Cardiac muscle cell (in vitro differentiated cells and primary cell): ENCODE data around the gene KSR1. TPM values are rescaled to one million over a fixed set of nuclear protein-coding genes. Genes with fewer than 3 reads are reported as not detected.

Experiments
- DNase-seq, 2 donors: peaks; one replicate each; pipeline versions ENCODE4 v3.0.0 to v3.0.0-alpha.2; 2010 to 2017; ENCODE audit warnings: low read depth in 1 of 2, low spot score in 1 of 2
- H3K27ac ChIP-seq: fragments of 200-600 bp; sonication (generic); 2 replicates; pipeline ENCODE4 v1.5.1; 2016
- H3K27me3 ChIP-seq: fragments of 200-600 bp; sonication (generic); 2 replicates; pipeline ENCODE4 v1.6.0; 2016; ENCODE audit warnings: control low read depth
- H3K36me3 ChIP-seq: fragments of 200-600 bp; sonication (generic); 2 replicates; pipeline ENCODE4 v1.5.1; 2016; ENCODE audit warnings: control low read depth
- H3K4me1 ChIP-seq: fragments of 200-600 bp; sonication (generic); 2 replicates; pipeline ENCODE4 v1.8.1; 2017; ENCODE audit warnings: low read depth, mild to moderate bottlenecking, mixed run types
- H3K4me3 ChIP-seq: fragments of 200-600 bp; sonication (generic); 2 replicates; pipeline ENCODE4 v1.5.1; 2016; ENCODE audit warnings: mild to moderate bottlenecking
- H3K9me3 ChIP-seq: fragments of 200-600 bp; sonication (generic); 2 replicates; pipeline ENCODE4 v1.5.1; 2017; ENCODE audit warnings: low read depth, mild to moderate bottlenecking, control low read depth
- CTCF ChIP-seq: IDR thresholded peaks from 2 replicates; pipeline ENCODE4 v1.5.1; 2012; ENCODE audit warnings: low read depth, mild to moderate bottlenecking, low read length
- polyA plus RNA-seq: library from polyadenylated mRNA; unstranded; fragments of >200 nt; fragmentation: Nextera tagmentation; extraction: Ambion mirVana; gene quantifications from 2 replicates; pipeline ENCODE4 v1.2.1, GENCODE V29; 2016
- total RNA-seq: library from RNA; depleted of rRNA; stranded (reverse); fragments of >200 nt; gene quantifications from 2 replicates; pipeline ENCODE4 v1.2.3, GENCODE V29; 2016

The KSR1 gene
- total and polyA plus RNA-seq, 2 experiments from 2014 or later: 15.7 to 29.0 TPM

- no peak for DNase-seq
- H3K27me3 ChIP-seq: no peaks in the 10 kb centered on the region
- no peak overlapping the region for H3K27ac ChIP-seq
- no peaks in the 10 kb centered on the region for H3K4me1 ChIP-seq
- no peaks in the 10 kb centered on the region for H3K9me3 ChIP-seq
- no peaks in the 10 kb centered on the region for H3K36me3 ChIP-seq
- no peak overlapping the region for H3K4me3 ChIP-seq
- TF ChIP-seq CTCF: no peak
Measured at GRCh38 chr17:27513849-27514248, 57.6 kb downstream of the KSR1 start.

- Histone ChIP-seq H3K4me1 (no peaks in the 10 kb centered on the region), H3K27me3 (no peaks in the 10 kb centered on the region), H3K27ac (no peak overlapping the region), H3K36me3 (no peaks in the 10 kb centered on the region), H3K9me3 (no peaks in the 10 kb centered on the region), H3K4me3 (no peak overlapping the region)
- DNase-seq: no peak
- TF ChIP-seq CTCF: no peak
Measured at GRCh38 chr17:27514595-27515413, 58.6 kb downstream of the KSR1 start.

- Histone ChIP-seq H3K4me3 (no peak overlapping the region), H3K9me3 (no peaks in the 10 kb centered on the region), H3K36me3 (no peaks in the 10 kb centered on the region), H3K4me1 (peaks cover 5% of the 10 kb centered on the region), H3K27me3 (no peaks in the 10 kb centered on the region), H3K27ac (no peak overlapping the region)
- DNase-seq: no peak
- no peak for TF ChIP-seq CTCF
Measured at GRCh38 chr17:27518048-27518447, 61.8 kb downstream of the KSR1 start.

- H3K27ac ChIP-seq: no peak overlapping the region
- H3K9me3 ChIP-seq: no peaks in the 10 kb centered on the region
- H3K4me3 ChIP-seq: no peak overlapping the region
- TF ChIP-seq CTCF: no peak
- H3K36me3 ChIP-seq: no peaks in the 10 kb centered on the region
- peaks cover 5% of the 10 kb centered on the region for H3K4me1 ChIP-seq
- DNase-seq: no peak
- no peaks in the 10 kb centered on the region for H3K27me3 ChIP-seq
Measured at GRCh38 chr17:27518545-27519521, 62.6 kb downstream of the KSR1 start.

- H3K27me3 ChIP-seq: no peaks in the 10 kb centered on the region
- no peaks in the 10 kb centered on the region for H3K36me3 ChIP-seq
- no peak for DNase-seq
- TF ChIP-seq CTCF: no peak
- H3K9me3 ChIP-seq: no peaks in the 10 kb centered on the region
- H3K4me3 ChIP-seq: no peak overlapping the region
- H3K27ac ChIP-seq: no peak overlapping the region
- peaks cover 5% of the 10 kb centered on the region for H3K4me1 ChIP-seq
Measured at GRCh38 chr17:27519550-27519949, 63.3 kb downstream of the KSR1 start.
